ENCODE results near the gene FSD1.
"Not testable (repeated sequence)": the region's sequence is repeated elsewhere in the genome, so short reads cannot be mapped to it uniquely, and the experiment has no call there.

The FSD1 gene

DNA sequence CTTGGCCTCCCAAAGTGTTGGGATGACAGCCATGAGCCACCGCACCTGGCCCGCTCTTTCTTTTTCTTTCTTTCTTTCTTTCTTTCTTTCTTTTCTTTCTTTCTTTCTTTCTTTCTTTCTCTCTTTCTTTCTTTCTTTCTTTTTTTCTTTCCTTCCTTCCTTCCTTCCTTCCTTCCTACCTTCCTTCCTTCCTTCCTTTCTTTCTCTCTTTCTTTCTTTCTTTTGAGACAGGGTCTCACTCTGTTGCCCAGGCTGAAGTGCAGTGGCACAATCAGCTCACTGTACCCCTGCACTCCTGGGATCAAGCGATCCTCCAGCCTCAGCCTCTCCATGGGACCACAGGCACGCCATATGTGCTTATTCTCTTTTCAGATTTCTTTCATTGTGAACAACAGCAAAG is 18.3 kb upstream of the FSD1 start:
- DNase-seq, result not testable (repeated sequence)

DNA sequence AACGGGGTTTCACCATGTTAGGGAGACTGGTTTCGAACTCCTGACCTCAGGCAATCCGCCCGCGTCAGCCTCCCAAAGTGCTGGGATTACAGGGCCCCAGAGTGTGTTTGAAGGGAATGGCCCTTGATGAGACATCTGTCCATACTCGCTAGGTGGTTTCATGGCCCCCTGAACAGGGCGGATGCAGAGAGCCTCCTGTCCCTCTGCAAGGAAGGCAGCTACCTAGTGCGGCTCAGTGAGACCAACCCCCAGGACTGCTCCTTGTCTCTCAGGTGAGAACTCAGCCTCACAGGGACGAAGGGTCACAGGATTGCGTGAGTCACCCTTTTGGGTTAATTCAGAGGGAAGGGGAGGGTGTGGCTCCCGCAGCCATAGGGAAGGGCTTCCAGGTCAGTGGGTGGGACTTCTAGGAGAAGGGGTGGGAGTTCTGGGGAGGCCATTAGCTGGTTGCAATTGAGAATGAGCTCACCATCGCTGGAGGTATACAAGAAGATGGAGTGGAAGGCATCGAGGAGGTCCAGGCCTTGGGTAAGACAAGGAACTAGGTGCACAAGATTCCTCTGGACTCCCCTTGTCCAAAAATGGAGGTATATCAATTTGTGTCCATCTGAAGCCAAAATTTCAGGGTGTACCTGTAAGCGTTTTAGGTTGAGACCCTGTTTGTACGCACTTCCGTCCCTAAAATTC is 16.2 kb upstream of the FSD1 start:
- no peak for DNase-seq

DNA sequence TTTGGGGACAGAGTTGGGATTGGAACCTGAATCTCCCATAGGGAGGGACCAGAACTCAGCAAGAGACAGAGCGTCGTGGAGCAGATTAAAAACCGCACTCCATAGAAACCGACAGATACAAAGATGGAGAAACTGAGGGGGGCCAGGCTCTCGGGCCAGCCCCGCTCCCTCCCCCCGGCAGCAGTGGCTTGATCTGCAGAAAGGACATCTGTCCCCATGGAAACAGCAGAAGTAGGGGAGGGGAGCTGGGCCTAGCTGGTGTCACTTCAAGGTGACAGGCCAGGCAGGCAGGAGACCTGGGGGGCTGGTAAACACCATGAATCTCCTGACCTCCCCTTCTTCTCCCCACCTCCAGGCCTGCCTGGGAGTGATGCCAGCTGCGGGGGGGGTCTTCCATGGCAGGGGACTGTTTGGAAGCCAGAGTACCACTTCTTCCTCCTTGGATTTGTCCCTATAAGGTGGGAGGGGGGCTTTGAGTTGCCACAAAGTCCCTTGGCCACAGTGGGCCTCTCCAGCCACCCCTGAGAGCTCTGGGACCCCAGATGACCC is 13.1 kb upstream of the FSD1 start:
- DNase-seq, result no peak

DNA sequence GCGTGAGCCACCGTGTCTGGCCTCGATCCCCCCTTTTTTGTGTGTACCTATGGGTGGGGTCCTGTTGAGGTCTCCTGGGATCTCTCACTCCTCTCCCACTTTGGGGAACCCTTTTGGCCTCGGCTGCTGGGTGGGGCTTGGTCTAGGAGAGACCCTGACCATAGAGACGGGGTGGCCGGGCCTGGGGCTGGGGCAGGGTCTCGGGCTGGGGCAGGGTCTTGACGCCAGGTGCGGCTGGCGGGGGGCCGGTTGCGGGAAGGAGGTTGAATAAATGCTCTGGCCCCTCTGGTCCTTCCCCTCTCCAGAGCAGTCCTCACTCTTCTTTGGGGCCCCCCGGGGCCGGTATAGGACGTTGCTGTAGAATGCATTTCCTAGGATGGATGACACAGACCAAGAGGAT is 11.9 kb upstream of the FSD1 start:
- no peak for DNase-seq

DNA sequence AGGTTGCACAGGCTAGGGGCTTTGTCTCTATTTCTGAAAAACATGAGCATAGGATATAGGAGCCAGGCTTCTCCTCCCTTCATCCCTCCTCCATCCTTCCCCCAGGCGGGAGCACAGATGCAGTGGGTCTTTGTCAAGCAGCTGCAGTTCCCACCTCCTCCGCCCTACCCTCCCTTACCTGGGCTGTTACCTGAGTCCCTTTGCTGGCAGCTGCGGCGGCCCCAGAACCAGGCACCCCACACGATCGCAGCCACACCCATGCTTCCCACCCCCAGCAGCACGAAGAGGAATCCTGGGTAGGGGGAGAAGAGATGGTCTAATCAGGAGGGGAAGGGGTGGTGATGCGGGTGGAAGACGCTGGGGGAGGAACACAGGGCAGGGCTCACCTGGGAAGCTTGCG is 10.0 kb upstream of the FSD1 start:
- no peak for DNase-seq

DNA sequence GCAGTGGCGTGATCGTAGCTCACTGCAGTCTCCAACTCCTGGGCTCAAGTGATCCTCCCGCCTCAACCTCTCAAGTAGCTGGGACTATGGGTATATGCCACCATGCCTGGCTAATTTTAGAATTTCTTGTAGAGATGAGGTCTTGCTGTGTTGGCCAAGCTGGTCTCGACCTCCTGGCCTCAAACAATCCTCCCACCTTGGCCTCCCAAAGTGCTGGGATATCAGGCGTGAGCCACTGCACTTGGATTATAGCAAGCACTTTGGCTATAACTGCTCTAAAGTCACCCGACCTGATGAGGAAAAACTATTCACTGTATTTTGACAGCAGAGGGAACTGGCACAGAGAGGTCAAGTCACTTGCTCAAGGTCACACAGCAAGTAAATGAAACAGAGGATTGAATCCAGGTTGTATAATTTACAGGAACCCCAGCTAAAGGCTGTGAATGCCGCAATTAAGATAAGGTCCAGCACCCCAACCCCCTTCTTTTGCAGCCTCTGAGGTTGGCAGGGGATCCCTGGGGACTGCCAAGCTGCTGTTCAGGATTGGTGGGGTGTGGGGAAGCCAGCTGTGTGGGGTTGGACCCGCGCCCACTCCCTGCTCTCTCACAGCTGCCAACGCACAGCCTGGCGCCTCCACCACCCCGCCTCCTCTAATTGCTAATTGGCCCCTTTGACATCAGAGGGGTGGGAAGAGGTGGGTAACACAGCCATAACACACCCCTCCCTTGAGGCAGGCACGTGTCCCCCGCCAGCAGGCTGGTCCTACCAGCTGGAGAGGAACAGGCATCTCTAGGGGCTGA is 8.2 kb upstream of the FSD1 start:
- no peak for DNase-seq

DNA sequence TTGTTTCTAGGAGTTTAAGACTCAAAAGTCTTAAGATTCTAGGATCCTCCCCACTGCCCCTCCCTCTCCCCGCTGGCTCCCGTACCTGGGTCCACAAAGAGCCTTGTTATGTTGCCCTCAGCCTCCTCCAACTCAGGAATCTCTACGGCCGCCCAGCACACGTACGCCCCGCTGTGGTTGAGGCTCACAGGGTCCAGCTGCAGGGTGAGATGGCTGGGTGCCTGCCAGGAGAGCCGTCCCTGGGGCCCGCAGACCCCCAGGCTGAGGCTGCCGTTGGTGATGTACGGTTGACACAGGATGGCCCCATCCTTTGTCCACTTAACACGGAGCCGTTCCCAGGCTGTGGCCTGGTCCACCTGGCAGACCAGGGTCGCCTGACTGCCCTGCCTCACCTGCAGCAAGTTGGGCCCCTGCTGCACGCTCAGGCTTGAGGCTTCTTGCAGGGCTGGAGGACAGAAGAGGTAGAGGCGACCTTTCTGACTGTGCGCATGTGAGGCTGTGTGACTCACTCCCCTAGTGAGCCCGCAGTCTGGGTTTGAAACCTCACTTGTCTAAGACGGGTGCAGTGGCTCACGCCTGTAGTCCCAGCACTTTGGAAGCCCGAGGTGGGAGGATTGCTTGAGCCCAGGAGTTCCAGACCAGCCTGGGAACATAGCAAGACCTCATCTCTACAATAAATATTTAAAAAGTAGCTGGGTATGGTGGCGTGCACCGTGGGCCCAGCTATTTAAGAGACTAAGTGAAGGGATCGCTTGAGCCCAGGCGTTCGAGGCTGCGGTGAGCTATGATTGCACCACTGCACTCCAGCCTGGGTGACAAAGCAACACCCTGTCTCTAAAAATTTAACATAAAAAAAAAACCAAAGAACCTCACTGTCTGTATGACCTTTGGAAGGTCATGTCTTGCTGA is 6.2 kb upstream of the FSD1 start:
- DNase-seq, result no peak

DNA sequence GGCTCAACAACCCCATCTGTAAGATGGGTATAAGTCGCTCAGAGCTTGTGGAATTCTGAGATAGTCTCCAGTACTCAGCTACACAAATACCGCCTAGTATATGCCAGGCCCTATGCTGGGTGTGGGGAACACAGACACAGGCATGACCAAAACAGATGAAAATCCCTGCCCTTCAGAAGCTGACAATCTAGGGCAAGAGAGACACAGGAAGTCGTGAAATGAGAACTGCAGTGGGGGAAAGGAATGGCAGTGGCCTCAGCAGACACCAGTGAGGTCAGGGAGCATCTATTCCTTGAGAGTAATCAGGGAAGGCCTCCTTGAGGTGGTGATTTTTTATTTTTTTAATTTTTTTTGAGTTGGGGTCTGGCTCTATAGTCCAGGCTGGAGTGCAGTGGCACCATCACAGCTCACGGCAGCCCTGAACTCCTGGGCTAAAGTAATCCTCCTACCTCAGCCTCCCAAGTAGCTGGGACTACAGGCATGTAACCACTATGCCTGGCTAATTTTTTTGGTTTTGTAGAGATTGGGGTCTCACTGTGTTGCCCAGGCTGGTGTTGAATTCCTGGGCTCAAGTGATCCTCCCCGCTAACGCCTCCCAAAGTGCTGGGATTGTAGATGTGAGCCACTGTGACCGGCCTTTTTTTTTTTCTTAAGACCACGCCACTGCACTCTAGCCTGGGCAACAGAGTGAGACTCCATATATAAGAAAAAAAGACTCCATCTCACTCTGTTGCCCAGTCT is 5.4 kb upstream of the FSD1 start:
- no peak for DNase-seq

DNA sequence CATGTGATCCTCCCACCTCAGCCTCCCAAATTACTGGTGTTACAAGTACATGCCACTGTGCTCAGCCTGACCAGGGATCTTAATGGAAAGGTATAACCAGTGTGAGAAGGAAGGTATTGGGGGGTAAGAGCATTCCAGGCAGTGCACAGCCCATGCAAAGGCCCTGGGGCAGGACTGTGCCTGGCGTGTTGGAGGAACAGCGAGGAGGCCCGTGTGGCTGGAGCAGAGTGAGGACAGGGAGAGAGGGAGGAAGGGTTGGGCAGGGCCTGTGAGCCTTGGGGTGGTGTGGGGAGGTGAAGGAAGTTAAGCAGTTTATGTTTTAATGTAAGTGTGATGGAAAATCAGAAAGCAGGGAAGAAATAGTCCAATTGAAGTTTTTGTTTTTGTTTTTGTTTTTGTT is 3.8 kb upstream of the FSD1 start:
- DNase-seq, result no peak

DNA sequence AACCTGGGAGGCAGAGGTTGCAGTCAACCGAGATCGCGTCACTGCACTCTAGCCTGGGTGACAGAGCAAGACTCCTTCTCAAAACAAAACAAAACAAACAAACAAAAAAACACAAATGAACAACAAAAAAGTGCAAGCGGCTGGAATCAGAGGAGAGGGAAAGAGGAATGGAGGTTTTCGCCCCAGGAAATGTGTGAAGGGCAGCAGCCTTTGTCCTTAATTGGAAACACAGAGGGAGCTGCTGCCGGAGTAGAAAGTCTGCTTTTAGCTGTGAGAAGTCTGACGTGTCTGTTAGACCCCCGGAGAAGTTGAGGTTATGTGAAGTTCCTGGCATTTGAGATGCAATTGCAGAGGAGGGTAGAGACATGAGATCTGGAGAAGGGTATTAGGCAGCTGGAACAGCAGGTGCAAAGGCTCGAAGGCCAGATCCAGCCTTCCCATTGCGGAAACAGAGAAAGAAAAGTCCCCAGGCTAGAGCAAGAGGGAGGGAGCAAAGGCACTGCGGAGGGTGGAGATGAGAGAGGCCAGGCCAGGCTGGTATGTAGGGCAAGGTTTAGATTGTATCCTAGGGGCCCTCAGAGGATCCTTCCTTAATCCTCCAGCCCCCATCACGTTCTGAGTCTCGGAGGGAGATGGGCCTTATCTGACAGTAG is 2.7 kb upstream of the FSD1 start:
- DNase-seq, result no peak

DNA sequence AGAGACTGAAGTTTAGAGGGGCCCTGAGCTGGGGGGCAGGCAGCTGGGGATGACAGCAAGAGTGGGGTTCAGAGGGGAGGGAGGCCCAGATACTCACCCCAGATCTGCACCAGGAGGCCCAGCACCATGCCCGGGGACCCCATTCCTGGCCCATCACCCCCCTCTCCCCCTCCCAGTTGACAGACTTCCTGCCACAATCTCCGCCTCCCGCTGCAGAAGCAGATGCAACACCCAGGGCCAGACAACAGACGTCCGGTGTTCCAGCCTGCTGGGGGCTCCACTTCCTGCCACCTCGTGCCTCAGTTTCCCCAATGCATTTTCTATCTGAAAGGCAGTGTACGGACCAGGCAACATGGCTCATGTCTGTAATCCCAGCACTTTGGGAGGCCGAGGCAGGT is 2.2 kb upstream of the FSD1 start, which contains the start of gene TMIGD2:
Gene TMIGD2 (minus strand): TSS at position 147 of the 398 bp plus-strand sequence. CDS start 4 bp downstream, at position 143.
- no peak for DNase-seq

DNA sequence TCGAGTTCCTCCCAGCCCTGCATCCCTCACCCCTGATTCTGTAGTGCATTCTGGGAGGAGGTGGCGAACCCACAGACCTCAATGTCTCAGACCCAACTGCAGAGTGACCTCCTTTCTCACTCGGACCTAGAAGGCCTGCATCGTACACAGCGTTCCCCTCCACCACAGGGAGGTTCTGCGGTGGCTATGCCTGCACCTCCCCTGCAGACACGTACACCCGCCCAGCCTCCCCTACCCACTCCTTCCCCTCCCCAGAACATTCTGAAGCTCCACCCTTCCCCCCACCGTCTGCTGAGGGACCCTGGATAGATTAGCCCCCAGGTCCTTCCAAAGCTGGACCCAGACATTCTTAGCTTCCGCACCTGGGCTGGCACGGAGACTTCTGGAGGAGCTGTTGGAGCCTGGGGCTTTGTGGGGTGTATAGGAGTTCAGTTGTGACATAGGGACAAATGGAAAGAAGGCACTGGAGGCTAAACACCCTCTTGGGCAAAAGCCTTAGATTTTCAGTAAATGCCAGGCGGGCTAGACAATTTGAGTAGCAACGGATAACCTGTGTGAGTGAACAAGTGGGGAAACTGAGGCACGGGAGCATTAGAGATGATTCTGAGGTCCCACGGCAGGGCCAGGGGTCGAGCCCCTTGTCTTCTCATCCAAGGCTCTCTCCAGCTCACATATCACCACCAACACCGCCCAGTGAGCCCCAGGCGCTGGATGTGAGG is 420 bp upstream of the FSD1 start:
- DNase-seq, result no peak

DNA sequence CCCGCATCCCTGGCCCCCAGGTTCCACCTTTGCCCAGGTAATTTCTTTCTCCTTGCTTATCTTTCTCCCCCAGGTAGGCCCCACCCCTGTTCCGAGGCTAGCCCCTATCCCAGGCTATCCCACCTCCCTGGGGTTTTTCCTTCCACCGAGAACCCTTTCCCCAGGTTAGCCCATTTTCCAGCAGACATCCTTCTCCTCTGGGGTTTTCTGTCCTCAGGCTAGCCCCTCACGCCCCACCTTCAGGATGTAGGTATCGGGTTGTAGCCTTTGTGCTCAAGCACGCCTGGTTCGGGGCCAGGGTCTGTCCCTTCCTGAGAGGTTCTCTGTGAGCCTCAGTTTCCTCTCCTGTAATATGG is 837 bp downstream of the FSD1 start:
- DNase-seq, result no peak

DNA sequence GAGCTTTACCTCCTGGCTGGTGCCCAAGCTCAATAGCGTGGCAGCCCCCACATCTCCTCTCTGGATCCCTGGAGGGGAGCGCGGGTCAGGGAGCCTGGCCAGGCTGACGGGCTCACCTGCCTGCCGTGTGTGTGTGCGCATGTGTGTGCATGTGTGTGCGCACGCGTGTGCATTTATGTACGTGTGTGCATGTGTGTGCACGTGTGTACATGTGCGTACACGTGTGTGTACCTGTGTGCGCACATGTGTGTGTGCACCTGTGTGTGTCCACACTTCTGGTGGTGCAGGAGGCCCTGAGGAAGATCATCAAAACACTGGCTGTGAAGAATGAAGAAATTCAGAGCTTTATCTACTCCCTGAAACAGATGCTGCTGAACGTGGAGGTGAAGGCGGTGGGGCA is 1.3 kb downstream of the FSD1 start:
- no peak for DNase-seq

DNA sequence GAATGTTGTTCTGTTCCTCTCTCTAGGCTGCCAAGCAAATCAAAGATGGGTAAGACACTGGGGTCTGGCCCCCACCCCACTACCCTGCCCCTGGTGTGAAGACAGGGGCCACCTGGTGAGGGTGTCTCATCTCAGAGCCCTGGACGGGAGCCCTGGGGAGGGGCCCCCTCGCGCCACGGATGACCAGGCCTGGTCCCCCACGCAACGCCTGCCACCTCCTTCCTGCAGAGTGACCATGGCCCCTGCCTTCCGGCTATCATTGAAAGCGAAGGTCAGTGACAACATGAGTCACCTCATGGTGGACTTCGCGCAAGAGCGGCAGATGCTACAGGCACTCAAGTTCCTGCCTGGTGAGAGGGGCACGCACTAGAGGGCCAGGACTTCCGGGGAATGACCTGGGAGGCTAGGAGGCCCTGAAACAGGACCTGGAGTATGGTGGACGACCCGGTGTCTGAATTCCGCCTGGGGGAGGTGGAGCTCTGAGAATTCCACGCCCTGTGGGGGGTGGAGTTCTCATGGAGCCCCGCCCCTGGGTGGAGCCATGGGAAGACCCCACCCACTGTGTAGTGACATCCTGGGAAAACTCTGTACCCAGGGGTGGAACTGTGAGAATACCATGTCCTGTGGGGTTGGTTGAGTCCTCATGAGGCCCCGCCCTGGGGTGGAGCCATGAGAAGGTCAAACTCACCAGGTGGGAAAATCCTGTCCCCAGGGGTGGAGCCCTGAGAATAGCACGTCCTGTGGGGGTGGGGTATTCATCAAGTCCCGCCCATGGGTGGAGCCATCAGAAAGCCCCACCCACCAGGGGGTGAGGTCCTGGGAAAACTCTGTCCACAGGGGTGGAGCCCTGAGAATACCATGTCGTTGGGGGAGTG is 6.1 kb downstream of the FSD1 start:
- no peak for DNase-seq

DNA sequence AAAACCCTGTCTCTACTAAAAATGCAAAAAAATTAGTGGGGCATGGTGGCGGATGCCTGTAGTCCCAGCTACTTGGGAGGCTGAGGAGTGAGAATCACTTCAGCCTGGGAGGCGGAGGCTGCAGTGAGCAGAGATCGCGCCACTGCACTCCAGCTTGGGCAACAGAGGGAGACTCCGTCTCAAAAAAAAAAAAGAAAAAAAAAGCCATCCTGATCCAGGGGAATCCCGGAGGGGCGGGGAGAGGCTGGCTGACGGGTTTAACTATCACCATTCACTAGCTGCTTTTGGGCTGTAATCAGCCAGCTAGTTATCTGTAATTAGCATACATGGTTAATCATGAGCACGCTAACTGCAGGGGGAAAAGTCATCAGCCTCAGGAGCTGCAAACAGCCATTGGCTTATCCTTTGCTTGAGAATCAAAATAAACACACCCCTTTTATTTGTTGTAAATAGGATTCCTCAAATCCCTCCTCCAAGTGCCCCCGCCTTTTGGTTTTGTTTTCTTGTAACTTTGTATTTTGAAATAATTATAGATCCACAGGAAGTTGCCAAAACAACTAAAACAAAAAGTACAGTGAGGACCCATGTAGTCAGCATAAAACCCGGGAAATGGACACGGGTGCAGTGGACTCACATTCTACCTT is 9.6 kb downstream of the FSD1 start:
- DNase-seq, result no peak

DNA sequence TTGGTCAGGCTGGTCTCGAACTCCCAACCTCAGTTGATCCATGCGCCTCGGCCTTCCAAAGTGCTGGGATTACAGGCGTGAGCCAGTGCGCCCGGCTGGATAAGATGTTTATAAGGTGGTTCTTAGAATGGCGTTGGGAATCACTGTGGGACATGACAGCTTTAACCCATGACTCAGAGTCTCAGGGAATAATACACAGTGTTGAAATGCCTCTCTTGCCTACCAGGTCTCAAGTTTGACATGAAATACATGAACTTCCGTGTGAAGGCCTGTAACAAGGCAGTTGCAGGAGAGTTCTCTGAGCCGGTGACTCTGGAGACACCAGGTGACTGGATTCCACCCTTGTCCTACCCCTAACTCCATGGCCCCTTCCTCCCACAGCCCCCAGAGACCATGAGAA is 12.6 kb downstream of the FSD1 start:
- DNase-seq, result no peak

DNA sequence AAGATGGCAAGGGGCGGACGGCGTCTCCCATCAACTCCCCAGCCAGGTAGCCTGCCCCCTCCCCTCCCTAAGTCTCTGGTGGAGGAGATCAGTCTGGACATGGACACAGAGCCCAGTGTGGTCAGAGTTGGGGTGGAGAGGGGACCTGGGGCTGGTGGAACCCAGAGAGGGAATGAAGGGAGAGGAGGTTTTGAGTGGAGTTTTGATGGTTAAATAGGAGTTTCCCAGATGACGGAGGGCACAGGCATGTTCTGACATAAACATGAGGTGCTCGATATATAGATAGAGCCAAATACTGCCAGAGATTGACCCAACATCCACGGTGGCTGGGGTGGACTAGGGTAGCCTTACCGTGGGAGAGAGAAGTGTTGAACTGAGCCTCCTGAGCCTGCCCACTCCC is 14.1 kb downstream of the FSD1 start:
- DNase-seq, result no peak

DNA sequence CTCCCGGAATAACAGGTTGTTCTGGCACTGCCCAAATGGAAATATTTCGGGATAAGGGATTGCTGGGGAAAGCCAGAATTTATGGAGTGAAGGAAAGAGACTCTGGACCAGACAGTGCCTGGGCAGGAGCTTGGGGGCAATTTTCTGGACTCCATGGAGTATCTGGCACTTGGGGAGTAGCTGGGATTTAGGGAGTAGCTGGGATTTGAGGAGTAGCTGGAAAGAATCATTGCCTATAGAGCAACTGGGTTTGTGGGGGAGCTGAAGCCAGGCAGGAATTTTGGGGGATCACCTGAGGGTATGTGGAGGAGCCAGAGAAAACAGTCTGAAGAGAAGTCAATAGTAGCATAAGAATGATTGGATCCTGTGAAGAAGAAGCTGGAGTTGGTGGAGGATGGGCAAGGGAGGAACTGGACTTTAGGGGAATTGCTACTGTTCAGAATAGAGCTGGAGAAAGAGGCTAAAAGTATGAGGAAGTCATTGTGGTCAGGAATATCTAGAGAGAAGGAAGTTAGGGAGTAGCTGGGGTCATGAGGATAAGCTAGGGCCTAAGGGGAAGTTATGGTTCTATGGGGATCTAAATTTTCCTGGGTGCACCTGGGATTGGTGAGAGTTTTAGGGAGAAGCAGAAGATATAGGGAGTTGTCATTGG is 14.8 kb downstream of the FSD1 start:
- no peak for DNase-seq
